Activated naive CD4-positive, alpha-beta T cell treated with anti-CD3 and anti-CD28 coated beads for 36 hours (primary cell): Measurements from ENCODE around the gene TTC39A. TPM values are rescaled to one million over a fixed set of nuclear protein-coding genes. Genes with fewer than 3 reads are reported as not detected.
"Not testable (repeated sequence)": the region's sequence is repeated elsewhere in the genome, so short reads cannot be mapped to it uniquely, and the experiment has no call there.

Source experiments
- CTCF ChIA-PET: fragments of 350-600 bp; sonication (Branson Sonifier 250); formaldehyde crosslinking; loops from one replicate; lab custom pipeline; 2021; ENCODE audit warnings: antibody characterized with exemption; lab: Charles Lee
- DNase-seq: peaks from one replicate; pipeline ENCODE4 v3.0.0-alpha.2; 2020
- H3K27ac Mint-ChIP-seq: one replicate; pipeline ENCODE4 v1.8.0; 2021; ENCODE audit warnings: mild to moderate bottlenecking, mixed read lengths
- H3K27me3 Mint-ChIP-seq: one replicate; pipeline ENCODE4 v1.8.0; 2021; ENCODE audit warnings: low read depth, mixed read lengths
- H3K36me3 Mint-ChIP-seq: one replicate; pipeline ENCODE4 v1.8.0; 2021; ENCODE audit warnings: low read depth, mixed read lengths
- H3K4me1 Mint-ChIP-seq: one replicate; pipeline ENCODE4 v1.8.0; 2021; ENCODE audit warnings: low read depth, mixed read lengths
- H3K4me3 Mint-ChIP-seq: one replicate; pipeline ENCODE4 v1.8.0; 2021; ENCODE audit warnings: mild to moderate bottlenecking, moderate library complexity, mixed read lengths
- H3K9me3 Mint-ChIP-seq: one replicate; pipeline ENCODE4 v1.8.0; 2021; ENCODE audit warnings: mixed read lengths
- intact Hi-C: fragments of 100-400 bp; cut with micrococcal nuclease; formaldehyde crosslinking; loops from one replicate; pipeline ENCODE4 v1.15.1; 2023
- total RNA-seq, 2 experiments: library from RNA; stranded (reverse); gene quantifications; one replicate each; pipeline ENCODE4 v1.2.3, GENCODE V29; 2021

The TTC39A gene
- total RNA-seq, 2 experiments from 2014 or later: not detected

- CTCF ChIA-PET: interaction anchor here (2.1 kb wide), 1 partner anchor 26 kb away, joined by 7 read pairs; no protein-coding TSS in a partner anchor
- Mint-ChIP-seq H3K4me3 (no peak overlapping the region), H3K36me3 (peaks cover 3% of the 10 kb centered on the region), H3K4me1 (peaks cover 23% of the 10 kb centered on the region), H3K9me3 (no peaks in the 10 kb centered on the region), H3K27ac (no peak overlapping the region), H3K27me3 (no peaks in the 10 kb centered on the region)
- no peak for DNase-seq
- intact Hi-C loops: no loop called here
Observed at GRCh38 chr1:51270751-51271150, 59.6 kb downstream of the TTC39A start.

DNA sequence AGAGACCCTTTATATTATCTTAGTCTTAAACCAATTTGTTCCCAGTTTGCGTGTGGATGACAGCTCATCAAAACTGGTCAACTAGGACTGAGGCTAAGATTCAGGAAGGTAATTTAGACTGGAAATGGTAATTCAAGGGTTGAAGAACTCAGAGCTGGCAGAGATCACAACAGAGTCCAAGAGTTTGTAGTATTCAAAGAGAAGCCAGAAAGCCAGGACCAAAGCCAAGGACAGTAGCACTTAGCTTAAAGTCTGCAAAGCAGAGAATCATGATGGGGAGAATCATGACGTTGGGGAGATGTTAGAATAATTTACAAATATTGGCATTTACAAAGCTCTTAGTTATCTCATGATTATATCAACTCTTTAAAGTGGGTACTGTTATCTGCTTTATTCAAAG, 61.7 kb downstream of the TTC39A start:
- Mint-ChIP-seq H3K4me1 (peaks cover 36% of the 10 kb centered on the region), H3K27ac (peak overlapping the region; percentile 25), H3K36me3 (peaks cover 3% of the 10 kb centered on the region), H3K9me3 (no peaks in the 10 kb centered on the region), H3K27me3 (no peaks in the 10 kb centered on the region), H3K4me3 (no peak overlapping the region)
- no peak for DNase-seq
- CTCF ChIA-PET: interaction anchor here (0.9 to 2.7 kb wide), 3 partner anchors 27 to 28 kb away, joined by 3 to 7 read pairs (median 7); no protein-coding TSS in a partner anchor
- intact Hi-C loops: no loop called here

DNA sequence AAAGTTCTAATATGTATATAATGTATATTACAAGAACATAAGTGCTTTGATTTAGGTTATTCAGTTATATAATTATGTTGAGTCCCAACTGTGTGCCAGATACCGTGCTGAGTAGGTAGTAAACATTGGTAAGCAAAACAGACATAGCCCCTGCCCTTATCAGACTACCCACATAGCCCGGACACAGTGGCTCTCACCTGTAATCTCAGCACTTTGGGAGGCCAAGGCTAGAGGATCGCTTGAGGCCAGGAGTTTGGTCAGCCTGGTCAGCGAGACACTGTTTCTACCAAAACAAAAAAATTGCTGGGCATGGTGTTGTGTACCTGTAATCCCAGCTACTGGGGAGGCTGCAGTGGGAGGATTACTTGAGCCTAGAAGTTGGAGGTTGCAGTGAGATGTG, 63.6 kb downstream of the TTC39A start:
- DNase-seq: no peak
- peaks cover 41% of the 10 kb centered on the region for H3K4me1 Mint-ChIP-seq
- no peaks in the 10 kb centered on the region for H3K27me3 Mint-ChIP-seq
- H3K36me3 Mint-ChIP-seq: peaks cover 3% of the 10 kb centered on the region
- no peaks in the 10 kb centered on the region for H3K9me3 Mint-ChIP-seq
- CTCF ChIA-PET: interaction anchor here (0.6 to 2.7 kb wide), 2 partner anchors 30 to 86 kb away, joined by 3 to 7 read pairs; no protein-coding TSS in a partner anchor
- no peak overlapping the region for H3K4me3 Mint-ChIP-seq
- intact Hi-C loops: no loop called here
- no peak overlapping the region for H3K27ac Mint-ChIP-seq

GRCh38 chr1:51266181-51266580, 64.2 kb downstream of the TTC39A start:
- H3K4me3 Mint-ChIP-seq: no peak overlapping the region
- DNase-seq: no peak
- intact Hi-C loops: no loop called here
- H3K4me1 Mint-ChIP-seq: peaks cover 47% of the 10 kb centered on the region
- CTCF ChIA-PET: interaction anchor here (2.7 kb wide), 1 partner anchor 31 kb away, joined by 7 read pairs; no protein-coding TSS in a partner anchor
- H3K27ac Mint-ChIP-seq: no peak overlapping the region
- no peaks in the 10 kb centered on the region for H3K27me3 Mint-ChIP-seq
- no peaks in the 10 kb centered on the region for H3K9me3 Mint-ChIP-seq
- H3K36me3 Mint-ChIP-seq: peaks cover 2% of the 10 kb centered on the region

DNA sequence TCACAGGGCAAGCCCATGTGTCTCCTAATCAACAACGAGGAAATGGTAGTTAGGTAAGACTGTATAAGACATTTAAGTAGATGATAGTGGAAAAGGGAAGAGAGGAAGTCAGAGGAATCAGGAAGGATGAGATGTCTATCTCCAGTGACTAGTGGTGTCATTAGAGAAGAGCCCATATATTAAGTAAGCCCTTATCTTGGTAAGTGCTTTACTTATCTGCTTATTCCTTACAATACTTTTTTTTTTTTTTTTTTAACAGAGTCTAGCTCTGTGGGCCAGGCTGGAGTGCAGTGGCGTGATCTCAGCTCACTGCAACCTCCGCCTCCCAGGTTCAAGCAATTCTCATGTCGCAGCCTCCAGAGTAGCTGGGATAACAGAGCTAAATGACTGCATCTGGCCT, 64.7 kb downstream of the TTC39A start:
- H3K4me3 Mint-ChIP-seq: no peak overlapping the region
- H3K36me3 Mint-ChIP-seq: no peaks in the 10 kb centered on the region
- CTCF ChIA-PET: no interaction called here
- no peaks in the 10 kb centered on the region for H3K9me3 Mint-ChIP-seq
- H3K4me1 Mint-ChIP-seq: peaks cover 52% of the 10 kb centered on the region
- intact Hi-C loops: no loop called here
- no peaks in the 10 kb centered on the region for H3K27me3 Mint-ChIP-seq
- DNase-seq: no peak
- H3K27ac Mint-ChIP-seq: no peak overlapping the region

DNA sequence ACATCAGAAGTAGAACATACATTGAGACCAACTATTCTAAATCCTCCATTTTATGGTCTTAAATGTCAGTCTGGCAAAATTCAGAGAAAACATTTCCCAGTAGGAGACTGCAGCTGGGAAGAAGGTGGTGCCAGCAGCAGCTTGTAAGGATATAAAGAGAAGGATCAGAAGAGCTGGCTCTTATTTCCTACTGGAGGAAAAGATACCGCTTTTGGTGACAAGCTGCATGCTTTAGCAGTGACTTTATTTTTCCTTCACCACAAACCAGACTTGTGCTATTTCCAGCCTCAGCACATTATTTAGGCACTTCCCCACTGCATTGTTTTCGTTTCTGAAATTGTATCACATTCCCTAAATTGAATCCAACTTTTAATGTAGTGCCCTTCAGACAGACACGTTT, 65.9 kb downstream of the TTC39A start:
- intact Hi-C loops: no loop called here
- Mint-ChIP-seq H3K27ac (no peak overlapping the region), H3K4me1 (peaks cover 62% of the 10 kb centered on the region), H3K4me3 (no peak overlapping the region), H3K36me3 (no peaks in the 10 kb centered on the region), H3K9me3 (no peaks in the 10 kb centered on the region), H3K27me3 (no peaks in the 10 kb centered on the region)
- CTCF ChIA-PET: interaction anchor here (0.6 to 1.2 kb wide), 2 partner anchors 33 to 598 kb away, joined by 4 read pairs; no protein-coding TSS in a partner anchor
- no peak for DNase-seq

DNA sequence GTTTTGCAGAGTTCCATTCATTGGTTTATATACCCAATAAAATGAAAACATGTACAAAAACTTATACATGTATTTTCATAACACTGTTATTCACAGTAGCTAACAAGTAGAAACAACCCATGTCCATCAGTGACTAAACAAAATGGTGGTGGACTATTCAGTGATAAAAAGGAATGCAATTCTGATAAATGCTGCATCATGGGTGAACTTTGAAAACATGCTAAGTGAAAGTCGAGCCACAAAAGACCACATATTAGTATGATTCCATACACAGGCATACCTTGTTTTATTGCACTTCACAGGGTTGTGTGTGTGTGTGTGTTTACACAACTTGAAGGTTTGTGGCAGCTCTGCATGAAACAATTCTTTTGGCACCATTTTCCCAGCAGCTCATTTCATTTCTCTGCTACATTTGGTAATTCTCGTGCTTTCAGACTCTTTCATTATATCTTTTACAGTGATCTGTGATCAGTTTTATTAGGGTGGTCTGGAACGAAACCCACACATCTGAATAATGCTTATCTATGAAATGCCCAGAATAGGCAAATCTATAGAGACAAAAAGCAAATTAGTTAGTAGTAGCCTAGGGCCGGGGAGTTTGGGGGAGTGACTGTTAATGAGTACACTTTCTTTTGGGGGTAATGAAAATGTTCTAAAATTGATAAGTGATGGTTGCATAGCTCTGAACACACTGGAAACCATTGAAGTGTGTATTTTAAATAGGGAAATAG, 67.0 kb downstream of the TTC39A start:
- peaks cover 67% of the 10 kb centered on the region for H3K4me1 Mint-ChIP-seq

DNA sequence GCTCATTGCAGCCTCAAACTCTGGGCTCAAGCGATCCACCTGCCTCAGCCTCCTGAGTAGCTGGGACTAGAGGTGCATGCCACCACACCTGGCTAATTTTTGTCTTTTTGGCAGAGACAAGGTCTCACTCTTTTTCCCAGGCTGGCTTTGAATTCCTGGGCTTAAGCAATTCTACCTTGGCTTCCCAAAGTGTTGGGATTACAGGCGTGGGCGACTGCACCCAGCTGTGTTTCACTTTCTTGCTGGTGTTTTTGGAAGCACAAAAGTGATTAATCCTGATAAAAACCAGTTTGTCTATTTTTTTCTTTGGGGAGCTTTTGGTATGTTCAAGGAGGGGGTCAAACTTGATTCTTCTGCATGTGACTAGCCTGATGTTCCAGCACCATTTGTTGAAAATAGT, 75.0 kb downstream of the TTC39A start:
- Mint-ChIP-seq H3K27ac (no peak overlapping the region), H3K9me3 (no peaks in the 10 kb centered on the region), H3K4me3 (no peak overlapping the region), H3K36me3 (no peaks in the 10 kb centered on the region), H3K27me3 (no peaks in the 10 kb centered on the region), H3K4me1 (peaks cover 37% of the 10 kb centered on the region)
- DNase-seq: no peak
- intact Hi-C loops: no loop called here
- CTCF ChIA-PET: no interaction called here

More for the DNA sequence above, 67.0 kb downstream of the TTC39A start:
- intact Hi-C loops: no loop called here
- DNase-seq: no peak
- H3K4me3 Mint-ChIP-seq: no peak overlapping the region
- CTCF ChIA-PET: interaction anchor here (1.9 kb wide), 1 partner anchor 70 kb away, joined by 5 read pairs; no protein-coding TSS in a partner anchor
- no peaks in the 10 kb centered on the region for H3K27me3 Mint-ChIP-seq
- no peaks in the 10 kb centered on the region for H3K9me3 Mint-ChIP-seq
- no peaks in the 10 kb centered on the region for H3K36me3 Mint-ChIP-seq
- no peak overlapping the region for H3K27ac Mint-ChIP-seq

DNA sequence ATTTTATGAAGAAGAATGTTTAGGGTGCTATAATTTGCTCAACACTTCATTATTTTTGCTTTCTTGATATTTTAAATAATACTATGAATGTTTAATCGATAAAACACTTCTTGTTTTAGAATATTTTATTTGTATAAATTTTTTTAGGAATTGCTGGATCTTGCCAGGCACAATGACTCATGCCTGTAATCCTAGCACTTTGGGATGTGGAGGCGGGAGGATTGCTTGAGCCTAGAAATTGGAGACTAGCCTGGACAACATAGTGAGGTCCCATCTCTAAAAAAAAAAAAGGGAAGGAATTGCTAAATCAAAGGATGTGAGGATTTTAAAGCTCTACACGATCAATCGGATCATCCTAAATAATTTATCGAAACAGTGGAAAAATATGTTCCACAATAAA, 76.7 kb downstream of the TTC39A start:
- CTCF ChIA-PET: no interaction called here
- intact Hi-C loops: no loop called here
- H3K4me1 Mint-ChIP-seq: peaks cover 23% of the 10 kb centered on the region

DNA sequence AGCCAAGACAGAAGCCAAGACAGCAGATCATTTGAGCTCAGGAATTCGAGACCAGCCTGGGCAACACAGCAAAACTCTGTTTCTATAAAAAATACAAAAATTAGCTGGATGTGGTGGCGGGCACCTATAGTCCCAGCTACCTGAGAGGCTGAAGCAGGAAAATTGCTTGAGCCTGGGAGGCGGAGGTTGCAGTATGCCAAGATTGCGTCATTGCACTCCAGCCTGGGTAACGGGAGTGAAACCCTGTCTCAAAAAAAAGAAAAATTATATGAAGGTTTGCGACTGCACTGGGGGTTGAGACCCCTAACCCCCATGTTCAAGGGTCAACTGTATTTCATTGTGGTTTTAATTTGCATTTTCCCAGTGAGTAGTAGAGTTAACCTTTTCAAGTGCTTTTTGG, 78.0 kb downstream of the TTC39A start:
- no peaks in the 10 kb centered on the region for H3K36me3 Mint-ChIP-seq
- no peaks in the 10 kb centered on the region for H3K27me3 Mint-ChIP-seq
- DNase-seq: no peak
- CTCF ChIA-PET: interaction anchor here (0.6 kb wide), 1 partner anchor 9 kb away, joined by 3 read pairs; no protein-coding TSS in a partner anchor
- H3K4me3 Mint-ChIP-seq: no peak overlapping the region
- H3K9me3 Mint-ChIP-seq: no peaks in the 10 kb centered on the region
- no peak overlapping the region for H3K27ac Mint-ChIP-seq
- H3K4me1 Mint-ChIP-seq: peaks cover 22% of the 10 kb centered on the region
- intact Hi-C loops: no loop called here

More for the DNA sequence above, 76.7 kb downstream of the TTC39A start:
- DNase-seq: no peak
- no peak overlapping the region for H3K27ac Mint-ChIP-seq
- H3K9me3 Mint-ChIP-seq: no peaks in the 10 kb centered on the region
- H3K4me3 Mint-ChIP-seq: no peak overlapping the region
- no peaks in the 10 kb centered on the region for H3K36me3 Mint-ChIP-seq
- H3K27me3 Mint-ChIP-seq: no peaks in the 10 kb centered on the region

- peaks cover 32% of the 10 kb centered on the region for H3K4me1 Mint-ChIP-seq
- H3K27me3 Mint-ChIP-seq, H3K36me3 Mint-ChIP-seq, CTCF ChIA-PET, H3K4me3 Mint-ChIP-seq, DNase-seq, H3K9me3 Mint-ChIP-seq, H3K27ac Mint-ChIP-seq, intact Hi-C loops: not testable (repeated sequence)
Observed at GRCh38 chr1:51251165-51251564, 79.2 kb downstream of the TTC39A start.

DNA sequence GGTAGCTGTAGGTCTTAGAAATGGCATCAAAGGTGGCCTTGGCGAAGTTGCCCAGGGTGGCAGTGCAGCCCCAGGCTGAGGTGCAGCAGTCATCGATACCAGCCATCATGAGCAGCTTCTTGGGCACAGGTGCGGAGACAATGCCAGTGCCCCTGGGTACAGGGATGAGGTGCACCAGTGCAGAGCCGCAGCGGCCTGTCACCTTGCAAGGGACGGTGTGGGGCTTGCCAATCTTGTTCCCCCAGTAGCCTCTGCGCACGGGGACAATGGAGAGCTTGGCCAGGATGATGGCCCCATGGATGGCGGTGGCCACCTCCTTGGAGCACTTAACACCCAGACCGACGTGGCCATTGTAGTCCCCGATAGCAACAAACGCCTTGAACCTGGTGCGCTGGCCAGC, 79.6 kb downstream of the TTC39A start:
- intact Hi-C loops, H3K4me3 Mint-ChIP-seq, DNase-seq, CTCF ChIA-PET, H3K27me3 Mint-ChIP-seq, H3K27ac Mint-ChIP-seq, H3K9me3 Mint-ChIP-seq, H3K36me3 Mint-ChIP-seq: not testable (repeated sequence)
- H3K4me1 Mint-ChIP-seq: peaks cover 33% of the 10 kb centered on the region

DNA sequence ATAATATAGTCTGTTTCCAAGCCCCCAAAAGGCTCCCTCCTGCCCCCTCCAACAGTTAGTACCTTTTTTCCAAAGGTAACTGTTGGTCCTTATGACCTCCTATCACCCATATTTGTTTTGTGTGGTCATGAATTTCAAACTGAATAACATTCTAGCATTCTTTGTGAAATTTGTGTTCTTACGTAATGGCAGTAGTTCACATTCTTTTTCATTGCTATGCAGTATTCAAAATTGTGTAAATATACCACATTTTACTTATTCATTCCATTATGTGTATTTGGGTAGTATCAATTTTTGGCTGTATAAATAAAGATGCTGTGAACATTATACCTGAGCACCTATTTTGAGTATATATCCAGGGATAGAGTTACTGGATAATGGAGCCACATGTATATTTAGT, 80.9 kb downstream of the TTC39A start:
- DNase-seq: no peak
- Mint-ChIP-seq H3K27ac (no peak overlapping the region), H3K4me1 (peaks cover 33% of the 10 kb centered on the region), H3K9me3 (no peaks in the 10 kb centered on the region), H3K36me3 (no peaks in the 10 kb centered on the region), H3K27me3 (no peaks in the 10 kb centered on the region), H3K4me3 (no peak overlapping the region)
- CTCF ChIA-PET: interaction anchor here (0.7 kb wide), 1 partner anchor 60 kb away, joined by 3 read pairs; no protein-coding TSS in a partner anchor
- intact Hi-C loops: no loop called here
